Panc1 (cell line): ENCODE results near the gene KLHL15. TPM values are rescaled to one million over a fixed set of nuclear protein-coding genes. Genes with fewer than 3 reads are reported as not detected.

ENCODE experiments used
- ATAC-seq: fragments of 200-7000 bp; cut with Tn5 transposase; 2 replicates; pipeline ENCODE4 v1.9.1; 2020; ENCODE audit warnings: mild to moderate bottlenecking, moderate library complexity
- BruUV-seq: library from RNA; stranded (reverse); fragments of 400-500 nt; replicated peaks from 2 replicates; lab custom pipeline; 2021; lab: Mats Ljungman, UMichigan
- CTCF ChIA-PET: fragments of 300-600 bp; sonication (Branson Sonifier 250); formaldehyde crosslinking; loops from one replicate; lab custom pipeline; 2022; ENCODE audit warnings: antibody characterized with exemption; lab: Charles Lee
- POLR2A ChIA-PET: fragments of 300-600 bp; sonication (Branson Sonifier 250); formaldehyde crosslinking; loops from one replicate; lab custom pipeline; 2022; ENCODE audit warnings: antibody characterized with exemption; lab: Charles Lee
- DNase-seq: peaks from one replicate; pipeline ENCODE4 v3.0.0-alpha.2; 2010; ENCODE audit warnings: low read depth, low spot score
- H3K27ac ChIP-seq: 2 replicates; pipeline ENCODE4 v1.5.1; 2011; ENCODE audit warnings: mild to moderate bottlenecking, low read length, inconsistent platforms
- H3K27me3 ChIP-seq: fragments of 200-500 bp; sonication (Bioruptor generic); 2 replicates; pipeline ENCODE4 v1.6.0; 2014; ENCODE audit warnings: low read length, inconsistent platforms; ENCODE audit not compliant: control insufficient read depth, insufficient read depth
- H3K36me3 ChIP-seq: fragments of 200-500 bp; sonication (Bioruptor generic); 2 replicates; pipeline ENCODE4 v1.5.1; 2014; ENCODE audit warnings: inconsistent platforms, mild to moderate bottlenecking, low read length, moderate library complexity; ENCODE audit not compliant: control insufficient read depth, insufficient read depth
- H3K4me1 ChIP-seq: 2 replicates; pipeline ENCODE4 v1.5.1; 2011; ENCODE audit warnings: inconsistent platforms, mild to moderate bottlenecking, low read length, moderate library complexity; ENCODE audit not compliant: control insufficient read depth, insufficient read depth
- H3K4me3 ChIP-seq, 2 experiments: 2 replicates each; pipeline ENCODE4 v1.5.1; 2011 to 2012; ENCODE audit warnings: low read depth in 2 of 2, low read length in 2 of 2, mild to moderate bottlenecking in 2 of 2, inconsistent platforms in 1 of 2, moderate library complexity in 1 of 2
- H3K9me3 ChIP-seq: fragments of 200-500 bp; sonication (Bioruptor generic); 2 replicates; pipeline ENCODE4 v1.5.1; 2014; ENCODE audit warnings: low read depth, mild to moderate bottlenecking, inconsistent platforms, low read length, moderate library complexity; ENCODE audit not compliant: control insufficient read depth, insufficient read depth
- CTCF ChIP-seq: fragments of 450-650 bp; IDR thresholded peaks from 2 replicates; pipeline ENCODE4 v1.5.1; 2017; ENCODE audit warnings: mild to moderate bottlenecking
- POLR2AphosphoS5 ChIP-seq: IDR thresholded peaks from 2 replicates; pipeline ENCODE4 v1.6.1; 2012; ENCODE audit warnings: mild to moderate bottlenecking, low read depth, low read length, moderate library complexity
- REST ChIP-seq, 2 experiments: IDR thresholded peaks; 2 replicates each; pipeline ENCODE4 v1.6.1; 2011 to 2012; ENCODE audit warnings: low read depth in 2 of 2, control low read depth in 1 of 2, low read length in 1 of 2, mild to moderate bottlenecking in 1 of 2, moderate library complexity in 1 of 2; ENCODE audit not compliant: insufficient read depth in 1 of 2
- SIN3A ChIP-seq: IDR thresholded peaks from 2 replicates; pipeline ENCODE4 v1.6.1; 2012; ENCODE audit warnings: low read depth, mild to moderate bottlenecking, low read length, moderate library complexity, borderline replicate concordance; ENCODE audit not compliant: insufficient read depth
- TCF7L2 ChIP-seq: IDR thresholded peaks from 2 replicates; pipeline ENCODE4 v1.6.1; 2011; ENCODE audit warnings: mild to moderate bottlenecking, low read depth, low read length, inconsistent platforms
- in situ Hi-C: cut with HindIII; loops from 2 replicates; pipeline ENCODE4 v1.10.0; 2016; ENCODE audit warnings: low sequenced_read_pairs, low pct_unique_long_range_greater_than_20kb
- intact Hi-C: fragments of 100-400 bp; cut with micrococcal nuclease; formaldehyde crosslinking; loops from one replicate; pipeline ENCODE4 v1.10.0; 2022; ENCODE audit not compliant: unreplicated experiment
- total RNA-seq: library from RNA; stranded (reverse); gene quantifications from one replicate; pipeline ENCODE4 v1.2.1, GENCODE V29; 2021; ENCODE audit not compliant: unreplicated experiment

The KLHL15 gene
- total RNA-seq, 1 experiment from 2014 or later: 9.6 TPM

GRCh38 chrX:23952984-23953907 lies 73.7 kb downstream of the KLHL15 start:
- Histone ChIP-seq H3K27me3 (no peaks in the 10 kb centered on the region), H3K27ac (peak overlapping the region; percentile 48; the same call in 1 of the 2 replicates), H3K4me1 (no peaks in the 10 kb centered on the region), H3K9me3 (no peaks in the 10 kb centered on the region), H3K4me3 (peak overlapping the region; percentile 4 to 16; a peak in 3 of 4 replicates), H3K36me3 (no peaks in the 10 kb centered on the region)
- in situ Hi-C loops: no loop called here
- intact Hi-C loops: no loop called here
- ChIA-PET POLR2A (interaction anchor here (0.6 kb wide), 1 partner anchor 36 kb away, joined by 6 read pairs; no protein-coding TSS in a partner anchor), CTCF (no interaction called here)
- no TSS peak for BruUV-seq
- DNase-seq: no peak
- ATAC-seq: peak; percentile 70; the same call in 1 of the 2 replicates
- TF ChIP-seq REST (IDR thresholded peaks at IDR 0.05; ENCODE audit: insufficient read depth in 1 of 2, low read depth in 2 of 2, low read length in 1 of 2) (no peak), POLR2AphosphoS5 (no peak), TCF7L2 (no peak), SIN3A (no peak), CTCF (no peak)

DNA sequence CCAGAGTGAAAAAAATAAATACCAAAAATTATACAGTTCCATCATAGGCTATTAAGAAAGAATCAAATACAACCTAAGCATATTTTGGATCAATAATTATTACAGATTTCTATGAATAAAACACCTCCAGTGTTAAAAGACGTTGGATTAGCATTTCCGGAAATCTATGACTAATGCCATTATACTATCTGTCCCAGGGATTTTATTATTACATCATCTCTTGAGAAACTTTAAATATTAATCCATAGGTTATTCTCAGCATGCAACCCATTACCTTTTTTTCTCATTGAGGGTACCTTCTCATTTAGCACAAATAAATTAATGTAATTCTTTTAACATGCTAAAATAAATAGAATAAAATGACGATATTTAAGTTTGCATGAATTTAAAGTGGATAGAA lies 74.6 kb downstream of the KLHL15 start:
- TF ChIP-seq SIN3A: no peak
- no peak for TF ChIP-seq POLR2AphosphoS5
- no peak for TF ChIP-seq CTCF
- no TSS peak for BruUV-seq
- ATAC-seq (no peak), DNase-seq (no peak)
- in situ Hi-C loops: no loop called here
- Histone ChIP-seq H3K27ac (no peak overlapping the region; the same call in 1 of the 2 replicates), H3K9me3 (no peaks in the 10 kb centered on the region), H3K4me1 (no peaks in the 10 kb centered on the region), H3K36me3 (no peaks in the 10 kb centered on the region), H3K4me3 (no peak overlapping the region), H3K27me3 (no peaks in the 10 kb centered on the region)
- POLR2A ChIA-PET: no interaction called here
- CTCF ChIA-PET: no interaction called here
- intact Hi-C loops: no loop called here
